Embryonic facial prominence (tissue), 1 donor: ENCODE results near the gene RBBP8NL.

ENCODE experiments used
- DNase-seq: peaks from one replicate; pipeline ENCODE4 v3.0.0-alpha.2; 2016; ENCODE audit errors: extremely low spot score

Gene RBBP8NL

DNA sequence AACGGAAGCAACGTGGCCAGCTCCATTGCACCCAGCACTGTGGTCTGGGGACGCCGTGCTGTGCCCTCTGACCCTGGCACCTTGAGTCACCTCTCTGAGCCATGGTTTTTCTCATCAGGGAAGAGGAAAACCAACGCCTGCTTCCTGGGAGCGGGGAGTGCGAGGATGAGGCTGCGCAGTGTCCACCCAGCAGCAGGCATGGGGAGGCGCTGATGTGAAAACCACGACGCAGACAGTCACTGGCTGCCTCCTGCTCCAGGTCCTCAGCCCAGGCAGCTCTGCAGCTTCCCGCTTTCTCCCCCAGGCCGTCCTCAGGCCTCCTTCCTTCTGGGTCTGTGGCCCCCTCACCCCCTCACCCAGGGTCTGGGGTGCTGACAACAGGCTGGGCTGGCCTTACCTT lies 34.5 kb upstream of the RBBP8NL start:
- no peak for DNase-seq

DNA sequence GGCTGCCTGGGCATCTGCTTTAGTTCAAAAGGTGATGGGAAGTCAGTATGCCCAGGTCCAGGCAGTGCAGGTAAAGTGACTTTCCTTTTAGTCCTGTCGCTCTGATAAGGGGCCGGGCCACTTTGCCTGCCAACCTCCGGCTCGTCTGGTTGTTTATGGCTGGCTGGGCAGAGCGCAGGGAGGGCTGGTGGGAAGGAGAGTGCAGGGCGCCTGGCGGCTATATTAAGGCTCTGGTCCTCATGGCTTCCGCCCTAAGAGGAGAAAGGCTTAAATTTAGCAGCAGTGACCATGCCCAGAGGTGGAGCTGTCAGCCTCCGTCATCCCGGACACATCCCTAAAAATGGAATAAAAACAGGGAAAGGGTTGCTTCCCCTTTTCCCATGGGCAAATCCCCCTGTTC lies 33.8 kb upstream of the RBBP8NL start:
- no peak for DNase-seq

DNA sequence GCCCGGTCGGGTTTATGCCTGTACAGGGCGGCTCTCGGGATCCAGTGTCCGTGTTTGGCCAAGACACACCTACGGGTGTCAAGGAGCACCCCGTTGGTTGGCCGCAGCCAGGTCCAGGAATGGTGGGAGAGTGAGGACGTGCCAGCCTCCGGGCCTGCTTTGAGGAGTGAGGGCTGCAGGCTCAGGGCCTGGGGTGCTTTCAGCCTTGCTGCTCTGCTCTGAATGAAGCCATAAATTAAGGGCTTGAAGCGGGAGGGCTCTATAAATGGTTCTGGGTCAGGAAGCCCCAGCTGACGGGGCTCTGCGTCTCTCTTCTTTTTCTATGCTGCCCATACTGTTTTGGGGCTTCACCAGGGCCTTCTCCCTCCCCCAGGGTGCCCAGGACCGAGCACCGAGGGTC lies 33.3 kb upstream of the RBBP8NL start:
- no peak for DNase-seq

DNA sequence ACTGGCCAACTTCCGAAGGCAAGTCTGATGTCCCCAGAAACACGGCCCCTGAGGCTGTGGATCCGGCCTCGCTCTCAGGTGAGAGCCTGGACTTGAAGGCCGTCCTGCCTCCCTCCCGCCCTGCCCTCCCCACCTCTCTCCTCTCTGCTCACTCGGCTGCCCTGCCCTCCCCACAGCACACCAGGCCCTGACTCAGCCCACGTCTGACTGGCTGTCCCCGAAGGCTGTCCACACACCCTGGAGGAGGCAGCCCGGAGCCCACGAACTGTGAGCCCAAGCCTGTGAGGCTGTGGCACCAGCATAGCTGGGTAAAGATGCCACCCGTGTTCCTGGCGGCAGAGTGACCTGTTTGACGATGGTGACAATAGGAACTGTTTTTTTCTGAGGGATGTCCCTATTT lies 32.1 kb upstream of the RBBP8NL start:
- DNase-seq, result no peak

DNA sequence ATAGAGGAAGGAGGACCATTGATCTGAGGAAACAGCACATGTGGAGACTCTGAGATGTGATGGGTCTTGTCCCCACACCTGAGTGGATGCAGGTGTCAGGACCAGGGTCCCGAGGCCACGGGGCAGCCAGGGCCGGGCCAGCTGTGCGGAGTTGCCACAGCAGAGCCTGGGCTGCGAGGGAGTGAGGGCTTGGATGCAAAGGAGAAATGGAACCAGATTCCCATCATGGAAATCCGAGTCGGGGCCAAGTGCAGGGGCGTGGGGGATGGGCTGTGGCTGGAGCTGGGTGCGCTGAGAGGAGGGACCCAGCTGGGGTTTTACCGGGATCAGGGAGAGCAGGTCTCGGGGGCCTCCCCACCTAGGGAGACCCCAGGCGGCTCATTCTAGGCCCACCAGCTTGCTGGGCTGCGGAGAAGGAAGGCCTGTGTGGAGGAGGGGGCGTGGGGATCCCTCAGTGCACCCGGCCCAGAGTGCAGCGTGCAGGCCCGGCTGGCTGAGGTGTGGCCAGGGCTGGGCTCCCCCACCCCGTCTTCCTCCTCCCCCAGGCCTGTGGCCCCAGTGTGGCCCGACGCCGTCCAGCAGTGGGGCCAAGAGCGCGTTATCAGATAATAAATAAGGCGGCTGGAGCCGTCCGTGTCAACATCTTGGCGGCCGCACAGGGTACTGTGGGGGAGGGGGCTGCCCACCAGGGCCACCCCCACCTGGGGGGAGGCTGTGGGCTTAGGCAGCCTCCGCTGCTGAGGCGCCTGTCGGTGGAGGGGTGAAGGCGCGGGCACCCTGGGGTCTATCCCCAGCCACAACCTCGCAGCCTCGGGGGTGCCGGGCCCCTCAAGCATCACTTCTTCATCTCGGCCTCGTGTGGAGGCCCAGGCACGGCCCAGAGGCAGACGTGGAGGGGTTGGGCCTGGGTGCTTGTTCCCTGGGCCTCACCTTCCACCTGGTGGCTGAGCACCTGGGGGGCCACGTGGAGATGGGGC lies 31.2 kb upstream of the RBBP8NL start:
- DNase-seq, result no peak

DNA sequence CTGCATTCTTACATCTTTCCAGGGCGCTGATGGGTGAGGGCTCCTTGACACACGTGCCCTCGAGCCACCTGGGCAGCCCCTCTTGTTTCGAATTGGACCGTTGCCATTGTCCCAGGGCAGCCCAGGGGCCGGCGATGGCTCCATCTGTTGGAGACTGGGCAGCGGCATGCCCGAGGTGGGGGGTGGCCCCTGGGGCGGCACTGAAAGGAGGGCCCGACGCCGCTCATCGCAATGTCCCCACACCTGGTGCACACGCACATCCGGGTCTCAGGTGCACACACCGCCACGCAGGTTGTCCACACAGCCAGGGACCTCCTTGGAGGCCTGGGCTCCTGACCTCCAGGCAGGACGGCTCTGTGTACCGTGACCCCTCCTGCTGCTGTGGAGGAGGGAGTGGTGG lies 30.5 kb upstream of the RBBP8NL start:
- no peak for DNase-seq

DNA sequence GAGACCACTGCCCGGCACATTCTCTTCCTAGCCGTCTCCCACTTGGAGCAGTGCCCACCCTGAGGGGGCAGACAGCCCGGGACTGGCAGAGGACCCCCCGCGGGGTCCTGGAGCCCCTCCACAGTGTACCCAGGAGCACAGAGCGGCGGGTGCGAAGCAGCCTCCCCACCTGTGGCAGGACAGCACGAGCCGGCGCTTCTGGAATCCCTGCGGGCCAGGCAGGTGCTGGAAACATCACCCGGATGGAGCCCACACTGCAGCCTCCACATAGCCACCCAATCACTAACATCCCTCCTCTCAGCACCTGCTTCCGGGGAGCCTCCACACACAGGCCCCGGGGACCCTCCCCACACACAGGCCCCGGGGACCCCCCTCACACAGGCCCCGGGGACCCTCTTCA lies 29.8 kb upstream of the RBBP8NL start:
- no peak for DNase-seq

DNA sequence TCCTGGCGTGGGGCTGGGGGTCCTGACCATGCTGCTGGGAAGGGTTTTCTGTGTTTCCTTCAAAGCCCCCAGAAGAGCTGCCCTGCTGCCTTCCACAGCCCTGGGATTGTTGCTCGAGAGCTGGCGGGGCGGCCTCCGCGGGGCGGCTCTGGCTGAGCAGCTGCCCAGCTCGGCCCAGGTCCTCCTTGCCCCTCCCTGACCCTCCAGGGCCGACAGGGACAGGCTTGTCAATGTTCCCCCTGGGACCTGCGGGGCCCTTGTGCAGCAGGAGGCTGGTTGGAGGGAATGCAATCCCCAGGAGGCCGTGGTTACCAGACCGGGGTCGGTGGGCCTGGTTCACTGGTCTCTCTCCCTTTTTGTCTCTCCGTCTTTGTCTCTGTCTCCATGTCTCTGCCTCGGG lies 28.6 kb upstream of the RBBP8NL start:
- no peak for DNase-seq

DNA sequence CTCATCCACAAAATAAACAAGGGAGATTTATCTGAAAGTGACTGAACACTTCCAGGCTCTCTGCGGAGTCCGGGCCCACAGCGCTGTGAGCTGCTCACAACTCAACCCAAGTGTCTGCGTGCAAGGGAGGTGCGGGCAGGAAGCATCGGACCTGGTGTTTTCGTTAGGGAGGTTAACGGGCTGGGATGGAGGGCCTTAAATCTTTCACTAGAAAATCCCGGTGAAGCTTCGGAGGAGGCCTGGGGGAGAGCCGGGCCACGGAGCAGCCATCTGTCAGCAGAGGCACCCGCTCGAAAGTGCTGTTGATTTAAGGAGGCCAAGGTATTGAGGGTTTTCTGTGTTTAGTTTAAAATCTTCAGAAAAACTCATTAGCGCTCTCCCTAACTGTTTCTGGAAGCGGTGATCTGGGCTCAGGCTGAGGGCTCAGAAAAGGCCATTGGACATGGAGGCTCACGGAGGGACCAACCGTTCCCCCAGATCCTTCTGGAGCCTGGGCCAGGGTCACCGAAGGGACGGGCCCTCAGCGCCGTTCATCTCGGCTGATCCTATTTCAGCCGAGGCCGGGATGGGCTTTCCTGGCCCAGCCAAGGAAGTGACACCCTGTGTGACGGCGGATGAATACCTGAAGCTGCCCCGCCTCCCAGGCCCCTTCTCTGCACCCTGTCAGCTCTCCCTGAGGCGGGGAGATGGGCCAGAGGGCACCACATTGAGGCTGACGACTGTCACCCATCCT lies 27.7 kb upstream of the RBBP8NL start:
- no peak for DNase-seq

DNA sequence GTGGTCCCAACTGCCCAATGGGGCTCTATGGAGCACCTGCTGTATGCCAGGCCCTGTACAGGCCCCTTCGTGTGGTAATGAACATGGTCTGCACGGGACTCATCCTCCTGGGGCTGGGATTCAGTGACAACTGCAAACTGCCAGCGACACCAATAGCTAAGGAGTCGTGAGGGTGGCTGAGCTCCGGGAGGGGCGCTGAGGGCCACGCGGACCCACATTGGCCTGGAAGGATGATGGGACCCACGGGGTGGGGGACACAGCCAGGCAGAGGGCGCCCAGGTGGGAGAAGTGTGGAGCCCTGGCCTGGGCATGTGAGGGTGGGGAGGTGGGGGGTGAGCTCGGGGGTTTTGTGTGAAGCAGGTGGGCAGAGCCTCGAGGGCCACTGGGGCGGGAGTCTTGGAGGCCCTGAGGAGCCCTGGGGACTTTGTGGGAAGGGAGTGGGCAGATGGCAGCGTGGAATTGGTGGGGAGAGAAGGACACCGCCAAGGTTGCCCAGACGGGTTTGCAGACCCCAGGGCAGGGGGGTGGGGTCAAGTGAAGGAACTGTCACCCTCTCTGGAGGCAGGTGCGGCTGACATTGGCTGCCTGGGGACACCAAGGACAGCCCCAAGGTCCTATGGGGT lies 26.0 kb upstream of the RBBP8NL start:
- no peak for DNase-seq

DNA sequence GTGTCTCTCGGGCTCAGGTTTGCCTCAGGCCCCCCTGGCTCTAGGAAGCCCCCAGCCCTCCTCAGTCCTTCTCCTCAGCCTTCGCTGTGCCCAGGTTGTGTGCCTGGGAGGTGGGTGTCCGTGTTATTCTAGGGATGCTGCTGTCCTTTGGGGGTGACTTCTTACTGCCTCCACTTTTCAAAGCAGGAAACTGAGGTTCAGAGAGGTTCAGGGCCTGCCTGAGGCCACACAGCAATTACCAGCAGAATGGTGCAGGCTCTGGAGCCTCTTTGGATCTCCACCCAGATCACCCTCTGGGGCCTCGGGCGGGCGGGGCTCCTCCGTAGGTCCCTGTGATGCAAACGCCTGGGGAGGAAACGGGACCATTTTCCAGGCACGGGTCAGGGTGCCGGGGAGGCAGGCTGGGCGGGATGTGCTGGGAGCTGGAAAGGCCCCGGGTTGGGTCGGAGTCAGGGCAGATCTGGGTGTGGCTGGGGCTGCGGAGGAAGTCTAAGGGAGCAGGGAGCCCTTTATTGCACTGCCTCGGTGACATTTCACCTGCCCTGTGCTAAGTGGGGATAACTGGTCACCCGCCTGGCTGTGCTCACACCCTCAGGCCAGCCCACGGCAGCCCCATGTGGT lies 25.2 kb upstream of the RBBP8NL start:
- no peak for DNase-seq

DNA sequence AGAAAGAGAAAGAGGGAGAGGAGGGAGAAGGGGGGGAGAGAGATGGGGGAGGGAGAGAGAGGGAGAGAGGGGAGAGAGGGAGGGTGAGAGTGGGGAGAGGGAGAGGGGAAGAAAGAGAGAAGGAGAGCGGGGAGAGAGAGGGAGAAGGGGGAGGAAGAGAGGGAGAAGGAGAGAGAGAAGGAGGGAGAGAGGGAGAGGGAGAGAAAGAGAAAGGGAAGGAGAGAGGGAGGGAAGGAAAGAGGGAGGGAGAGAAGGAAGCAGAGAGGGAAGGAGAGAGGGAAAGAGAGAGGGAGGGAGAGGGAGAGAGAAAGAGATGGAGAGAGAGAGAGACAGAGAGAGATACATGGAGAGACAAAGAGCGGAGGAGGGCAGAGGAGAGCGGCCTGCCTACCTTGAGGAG lies 24.6 kb upstream of the RBBP8NL start:
- no peak for DNase-seq

DNA sequence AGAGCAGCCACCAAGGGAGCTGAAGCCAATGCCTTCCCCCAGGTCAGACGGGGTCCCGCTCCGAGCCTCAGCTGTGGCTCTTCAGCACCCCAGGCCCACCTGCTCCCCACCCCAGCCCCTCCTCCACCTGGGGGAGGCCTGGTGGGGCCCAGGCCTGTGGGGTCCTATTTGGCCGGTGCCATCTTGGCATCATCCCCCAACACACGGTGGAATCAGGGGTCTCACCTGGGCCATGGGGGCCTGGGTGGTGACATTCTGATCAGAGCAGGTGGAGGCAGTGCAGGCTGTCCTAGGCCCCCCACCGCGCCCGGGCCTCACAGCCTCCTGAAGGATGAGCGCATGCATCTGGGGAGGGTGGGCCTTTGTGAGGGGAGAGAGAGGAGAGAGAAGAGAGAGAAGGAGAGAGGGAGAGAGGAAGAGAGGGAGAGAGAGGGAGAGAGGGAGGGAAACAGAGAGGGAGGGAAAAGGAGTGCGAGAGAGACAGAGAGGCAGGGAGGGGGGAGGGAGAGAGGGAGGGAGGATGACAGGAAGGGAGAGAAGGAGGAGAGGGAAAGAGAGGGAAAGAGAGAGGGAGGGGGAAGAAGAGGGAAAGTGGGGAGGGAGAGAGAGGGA lies 23.9 kb upstream of the RBBP8NL start:
- no peak for DNase-seq

DNA sequence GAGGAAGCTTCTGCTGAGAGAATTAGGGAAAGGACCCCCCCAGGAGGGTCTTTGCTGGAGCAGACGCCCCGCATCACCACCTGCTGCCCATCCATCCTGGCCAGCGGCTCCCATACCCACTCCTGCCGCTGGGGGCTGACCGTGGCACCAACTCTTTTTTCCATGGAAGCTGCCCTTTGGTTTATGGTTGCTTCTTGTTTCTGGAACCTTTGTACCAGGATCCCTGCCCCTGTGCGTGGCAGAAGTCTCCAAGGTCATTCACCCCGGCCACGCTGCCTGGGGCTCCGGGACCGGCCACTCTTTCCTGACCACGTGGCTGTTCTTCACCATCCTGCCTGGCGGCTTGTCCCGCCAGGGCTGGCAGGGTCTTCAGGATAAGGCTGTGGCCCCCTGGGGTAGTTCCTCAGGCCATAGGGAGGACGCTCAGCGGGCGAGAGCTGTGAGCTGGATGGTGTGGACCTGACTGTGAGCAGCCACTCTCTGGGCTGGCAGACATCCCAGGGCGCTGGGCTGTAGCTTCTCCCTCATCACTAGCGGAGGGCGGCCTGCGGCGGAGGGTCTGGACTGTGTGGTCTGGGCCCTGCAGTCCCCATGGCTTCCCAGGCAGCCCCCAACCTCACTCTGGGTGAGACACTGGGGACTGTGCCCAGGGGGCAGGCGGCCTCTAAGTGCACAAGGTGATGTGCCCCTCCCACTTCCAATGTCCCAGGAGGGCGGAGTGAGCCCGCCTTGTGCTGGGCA lies 22.8 kb upstream of the RBBP8NL start:
- DNase-seq, result no peak

DNA sequence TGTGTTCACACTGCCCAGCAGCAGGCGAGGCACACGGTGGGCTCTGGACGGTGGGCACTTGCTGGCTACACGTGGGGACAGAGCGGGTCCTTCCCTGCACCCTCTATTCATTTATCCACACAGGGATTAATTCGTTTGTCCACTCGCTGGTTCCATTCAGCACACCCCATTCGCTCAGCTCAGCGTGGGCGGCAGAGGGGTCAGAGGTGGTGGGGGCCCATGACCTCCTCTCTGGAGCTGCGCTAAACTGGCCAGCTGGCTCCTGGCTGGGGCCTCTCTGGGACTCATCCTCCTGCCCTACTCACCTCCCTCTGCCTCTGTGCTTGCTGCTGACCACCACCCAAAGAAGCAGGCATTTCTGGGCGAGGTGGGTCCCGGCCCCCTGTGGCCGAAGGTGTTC lies 21.4 kb upstream of the RBBP8NL start:
- DNase-seq, result no peak

DNA sequence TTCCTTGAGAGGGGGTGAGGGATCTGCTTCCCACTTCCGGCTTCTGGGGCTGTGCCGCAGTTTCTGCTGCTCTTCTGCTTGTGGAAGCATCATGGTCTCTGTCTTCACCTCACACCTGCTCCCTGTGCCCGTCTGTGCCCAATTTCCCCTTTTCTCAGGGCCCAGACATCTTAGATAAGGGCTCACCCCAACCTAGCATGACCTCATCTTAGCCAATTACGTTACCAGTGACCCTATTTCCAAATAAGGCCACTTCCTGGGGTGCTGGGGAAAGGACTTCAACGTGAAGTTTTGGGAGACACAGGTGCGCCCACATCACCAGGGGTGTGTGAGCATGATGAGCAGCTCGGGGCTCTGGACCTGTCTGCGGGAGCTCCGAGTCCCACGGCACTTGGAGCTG lies 20.7 kb upstream of the RBBP8NL start:
- no peak for DNase-seq

DNA sequence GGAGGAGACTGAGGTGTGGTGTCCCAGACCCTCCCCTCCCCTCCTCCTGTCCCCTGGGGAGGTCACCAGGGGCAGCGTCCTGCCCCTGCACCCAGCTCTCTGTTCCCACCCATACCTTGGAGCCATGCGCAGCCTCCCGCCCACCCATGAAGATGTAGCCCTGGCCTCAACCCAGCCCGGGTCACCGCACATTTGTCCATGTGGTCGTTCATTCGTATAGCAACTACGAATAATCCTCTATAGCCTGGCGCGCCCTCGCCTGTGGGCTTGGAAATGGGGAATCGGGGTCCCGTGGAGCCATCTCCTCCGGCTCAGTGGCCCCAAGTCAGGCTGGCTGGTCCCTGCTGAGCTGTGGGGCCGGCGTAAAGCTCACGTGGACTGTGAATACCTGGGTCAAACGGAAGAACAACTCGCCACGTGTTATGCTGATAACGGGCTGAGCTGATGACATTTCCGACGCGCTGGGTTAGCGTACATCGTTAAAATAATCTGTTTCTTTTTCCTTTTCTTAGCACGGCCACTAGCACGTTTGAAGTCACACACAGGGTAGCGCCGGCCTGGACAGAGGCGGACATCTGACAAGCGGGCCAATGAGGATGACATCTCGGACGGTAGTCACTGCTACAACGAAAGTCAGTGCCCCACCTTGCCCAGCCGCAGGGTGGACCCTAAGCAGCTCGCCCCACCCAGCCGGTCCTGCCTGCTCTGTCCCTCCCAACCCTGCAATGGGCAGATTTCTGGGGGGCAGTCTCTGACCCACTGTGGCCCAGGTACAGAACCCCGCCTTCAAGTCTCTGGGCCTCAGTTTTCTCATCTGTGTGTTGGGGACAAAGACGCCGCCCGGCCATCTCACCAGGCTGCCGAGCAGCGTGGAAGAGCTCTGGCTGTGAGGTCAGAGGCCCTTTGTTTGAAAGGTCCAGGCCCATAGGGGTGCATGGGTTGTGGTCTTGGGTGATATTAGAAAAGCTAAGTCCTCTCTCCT lies 19.8 kb upstream of the RBBP8NL start:
- DNase-seq, result no peak

DNA sequence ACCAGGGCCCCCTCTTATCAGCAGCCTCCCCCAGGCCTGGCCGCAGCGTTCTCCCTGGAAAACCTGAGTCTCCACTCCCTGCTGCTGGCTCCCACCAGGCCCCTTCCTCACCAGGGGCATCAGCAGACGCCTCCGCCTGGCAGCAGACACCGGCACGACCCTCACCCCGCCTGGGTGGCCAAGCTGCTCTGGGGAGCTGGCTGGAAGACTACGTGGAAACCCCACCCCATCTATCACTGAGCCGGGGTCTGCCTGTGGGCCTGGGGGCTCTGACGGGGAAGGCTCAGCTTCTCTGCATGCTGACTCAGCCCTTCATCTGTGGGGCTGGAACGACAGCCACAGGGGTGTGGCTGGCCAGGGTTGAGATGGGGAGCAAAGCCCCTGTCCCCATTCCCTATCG lies 19.1 kb upstream of the RBBP8NL start:
- no peak for DNase-seq

DNA sequence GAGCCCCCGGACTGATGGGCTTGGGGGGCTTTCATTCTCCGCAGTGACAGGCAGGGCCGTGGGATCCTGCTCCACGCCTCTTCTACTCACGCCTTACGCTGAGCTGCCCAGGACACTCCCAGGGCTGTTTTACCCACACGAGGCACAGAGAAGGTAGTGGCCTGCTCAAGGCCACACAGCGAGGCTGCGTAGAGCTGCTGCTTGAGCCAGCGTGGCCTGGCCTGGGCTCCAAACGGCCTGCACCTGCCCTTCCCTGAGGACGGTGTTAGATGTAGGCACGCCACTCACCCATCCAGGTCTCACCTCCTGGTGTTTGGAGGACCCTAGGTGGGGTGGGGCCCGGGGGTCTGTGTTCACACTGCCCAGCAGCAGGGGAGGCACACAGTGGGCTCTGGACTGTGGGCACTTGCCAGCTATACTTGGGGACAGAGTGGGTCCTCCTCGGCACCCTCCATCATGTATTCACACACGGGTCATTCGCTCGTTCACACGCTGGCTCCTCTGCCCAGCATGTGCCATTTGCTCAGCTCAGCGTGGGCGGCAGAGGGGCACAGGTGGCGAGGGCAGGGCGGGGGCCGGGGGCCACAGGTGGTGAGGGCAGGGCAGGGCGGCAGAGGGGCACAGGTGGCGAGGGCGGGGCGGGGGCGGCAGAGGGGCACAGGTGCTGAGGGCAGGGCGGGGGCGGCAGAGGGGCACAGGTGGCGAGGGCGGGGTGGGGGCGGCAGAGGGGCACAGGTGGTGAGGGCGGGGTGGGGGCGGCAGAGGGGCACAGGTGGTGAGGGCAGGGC lies 18.4 kb upstream of the RBBP8NL start:
- no peak for DNase-seq
